GM12801 (cell line): Measurements from ENCODE around the gene MYO9A.

Experiments
- TF ChIP-seq, protein P1 (sequence below): IDR thresholded peaks from one replicate; pipeline ENCODE4 v1.5.1; 2011; ENCODE audit warnings: control low read depth; ENCODE audit not compliant: insufficient read length; ENCODE audit errors: extremely low read depth

Gene MYO9A, protein sequence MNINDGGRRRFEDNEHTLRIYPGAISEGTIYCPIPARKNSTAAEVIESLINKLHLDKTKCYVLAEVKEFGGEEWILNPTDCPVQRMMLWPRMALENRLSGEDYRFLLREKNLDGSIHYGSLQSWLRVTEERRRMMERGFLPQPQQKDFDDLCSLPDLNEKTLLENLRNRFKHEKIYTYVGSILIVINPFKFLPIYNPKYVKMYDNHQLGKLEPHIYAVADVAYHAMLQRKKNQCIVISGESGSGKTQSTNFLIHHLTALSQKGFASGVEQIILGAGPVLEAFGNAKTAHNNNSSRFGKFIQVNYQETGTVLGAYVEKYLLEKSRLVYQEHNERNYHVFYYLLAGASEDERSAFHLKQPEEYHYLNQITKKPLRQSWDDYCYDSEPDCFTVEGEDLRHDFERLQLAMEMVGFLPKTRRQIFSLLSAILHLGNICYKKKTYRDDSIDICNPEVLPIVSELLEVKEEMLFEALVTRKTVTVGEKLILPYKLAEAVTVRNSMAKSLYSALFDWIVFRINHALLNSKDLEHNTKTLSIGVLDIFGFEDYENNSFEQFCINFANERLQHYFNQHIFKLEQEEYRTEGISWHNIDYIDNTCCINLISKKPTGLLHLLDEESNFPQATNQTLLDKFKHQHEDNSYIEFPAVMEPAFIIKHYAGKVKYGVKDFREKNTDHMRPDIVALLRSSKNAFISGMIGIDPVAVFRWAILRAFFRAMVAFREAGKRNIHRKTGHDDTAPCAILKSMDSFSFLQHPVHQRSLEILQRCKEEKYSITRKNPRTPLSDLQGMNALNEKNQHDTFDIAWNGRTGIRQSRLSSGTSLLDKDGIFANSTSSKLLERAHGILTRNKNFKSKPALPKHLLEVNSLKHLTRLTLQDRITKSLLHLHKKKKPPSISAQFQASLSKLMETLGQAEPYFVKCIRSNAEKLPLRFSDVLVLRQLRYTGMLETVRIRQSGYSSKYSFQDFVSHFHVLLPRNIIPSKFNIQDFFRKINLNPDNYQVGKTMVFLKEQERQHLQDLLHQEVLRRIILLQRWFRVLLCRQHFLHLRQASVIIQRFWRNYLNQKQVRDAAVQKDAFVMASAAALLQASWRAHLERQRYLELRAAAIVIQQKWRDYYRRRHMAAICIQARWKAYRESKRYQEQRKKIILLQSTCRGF (N-terminal part only)

DNA sequence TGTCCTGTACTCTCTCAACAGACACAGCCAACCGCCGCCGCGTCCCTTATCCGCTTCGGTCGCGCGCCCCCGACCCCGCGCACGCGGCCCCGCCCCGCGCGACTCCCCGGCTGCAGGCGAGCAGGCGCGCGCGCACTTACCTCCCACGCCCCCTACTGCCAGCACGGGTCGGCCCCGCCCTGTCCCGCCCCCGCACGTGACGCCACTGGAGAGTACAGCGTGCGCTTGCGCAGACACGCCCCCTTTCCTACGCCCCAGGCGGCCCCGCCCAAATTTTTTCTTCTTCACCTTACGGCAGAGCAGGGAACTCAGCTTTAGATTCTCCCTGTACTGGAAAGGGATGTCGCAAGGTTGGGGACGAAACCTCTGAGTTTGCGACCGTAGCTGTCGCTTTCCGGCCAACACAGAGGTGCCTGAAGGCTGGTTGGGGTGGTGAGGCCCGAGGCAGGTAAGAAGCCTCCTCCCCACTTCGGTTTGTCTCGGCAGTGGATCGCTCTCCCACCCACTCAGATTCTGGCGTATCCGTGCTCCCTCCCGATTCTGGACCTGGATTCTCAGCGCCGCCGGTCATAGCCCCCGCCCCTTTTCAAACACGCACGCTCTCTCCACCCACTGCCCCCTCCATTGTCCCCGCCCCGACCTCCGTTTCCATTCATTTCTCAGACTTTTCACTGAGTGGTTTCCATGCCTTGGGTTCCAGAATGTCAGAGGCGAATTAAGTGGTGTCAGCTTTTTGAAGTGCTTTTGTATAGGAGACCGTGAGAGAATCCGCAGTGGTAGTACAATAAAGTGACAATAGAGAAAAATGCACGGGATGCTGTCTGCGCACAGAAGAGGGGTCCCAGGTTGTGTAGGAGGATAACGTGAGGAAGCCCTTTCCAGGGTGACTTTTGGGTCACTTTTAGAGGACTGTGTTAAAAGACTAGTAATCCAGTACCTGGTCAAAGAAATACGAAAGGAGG lies at the start of gene MYO9A, which contains the start of gene SENP8:
MYO9A (minus strand) TSS at position 134 of the 962 bp plus-strand sequence. CDS start 71,587 bp downstream, outside the sequence.
SENP8 (plus strand) TSS at position 387 of the 962 bp plus-strand sequence. CDS start 21,221 bp downstream, outside the sequence.
- TF ChIP-seq, protein P1, sequence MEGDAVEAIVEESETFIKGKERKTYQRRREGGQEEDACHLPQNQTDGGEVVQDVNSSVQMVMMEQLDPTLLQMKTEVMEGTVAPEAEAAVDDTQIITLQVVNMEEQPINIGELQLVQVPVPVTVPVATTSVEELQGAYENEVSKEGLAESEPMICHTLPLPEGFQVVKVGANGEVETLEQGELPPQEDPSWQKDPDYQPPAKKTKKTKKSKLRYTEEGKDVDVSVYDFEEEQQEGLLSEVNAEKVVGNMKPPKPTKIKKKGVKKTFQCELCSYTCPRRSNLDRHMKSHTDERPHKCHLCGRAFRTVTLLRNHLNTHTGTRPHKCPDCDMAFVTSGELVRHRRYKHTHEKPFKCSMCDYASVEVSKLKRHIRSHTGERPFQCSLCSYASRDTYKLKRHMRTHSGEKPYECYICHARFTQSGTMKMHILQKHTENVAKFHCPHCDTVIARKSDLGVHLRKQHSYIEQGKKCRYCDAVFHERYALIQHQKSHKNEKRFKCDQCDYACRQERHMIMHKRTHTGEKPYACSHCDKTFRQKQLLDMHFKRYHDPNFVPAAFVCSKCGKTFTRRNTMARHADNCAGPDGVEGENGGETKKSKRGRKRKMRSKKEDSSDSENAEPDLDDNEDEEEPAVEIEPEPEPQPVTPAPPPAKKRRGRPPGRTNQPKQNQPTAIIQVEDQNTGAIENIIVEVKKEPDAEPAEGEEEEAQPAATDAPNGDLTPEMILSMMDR: no peak

DNA sequence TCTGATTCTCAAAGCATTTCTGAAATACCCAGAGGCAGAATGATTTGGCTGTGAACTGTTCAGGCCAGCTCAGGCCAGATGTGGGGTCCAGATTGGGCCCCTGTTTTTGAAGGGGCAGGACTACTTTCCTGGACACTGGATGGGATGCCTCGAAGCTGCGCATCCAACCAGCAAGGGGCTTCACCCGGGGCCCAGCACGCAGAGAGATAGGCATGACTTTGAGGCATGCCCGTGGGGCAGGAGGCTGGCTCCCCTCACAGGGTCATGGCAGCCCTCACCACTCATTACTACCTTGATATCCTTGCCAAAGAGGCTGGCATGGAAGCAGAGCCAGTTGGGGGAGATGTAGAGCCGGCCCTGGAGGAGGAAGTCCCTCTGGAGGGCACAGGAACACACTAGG lies 49.5 kb upstream of the MYO9A start:
- TF ChIP-seq, protein P1: no peak

DNA sequence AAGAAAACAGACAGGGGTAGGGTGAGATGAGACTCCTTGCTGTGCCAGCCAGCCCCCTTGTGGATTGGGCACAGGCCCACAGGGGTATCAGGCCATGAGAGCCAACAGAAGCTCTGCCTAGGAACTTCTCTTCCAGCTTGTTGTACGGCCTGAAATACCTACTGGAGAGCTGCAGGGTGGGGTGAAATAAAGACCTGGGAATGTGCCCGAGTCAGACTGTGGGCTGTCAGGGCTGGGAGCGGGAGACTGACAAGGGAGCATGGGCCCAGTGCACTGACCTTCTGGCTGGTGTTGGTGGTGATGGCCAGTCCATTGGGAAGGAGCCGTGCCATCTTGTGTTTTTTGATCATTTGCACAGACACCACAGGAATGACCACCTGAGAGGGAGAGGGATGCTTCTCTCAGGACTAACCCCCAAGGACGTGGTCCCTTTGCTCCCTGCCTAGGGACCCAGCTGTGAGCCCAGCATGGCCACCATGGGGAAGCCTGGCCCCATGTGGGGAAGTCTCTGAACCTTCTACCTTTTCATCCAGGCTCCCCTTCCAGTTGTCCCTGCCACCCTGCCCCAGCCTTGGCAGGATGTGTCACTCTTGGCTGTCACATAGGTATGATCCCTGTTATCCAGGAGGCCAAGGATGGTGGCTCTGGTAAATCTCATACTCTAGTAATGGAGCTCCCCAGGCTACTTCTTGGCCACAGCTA lies 48.9 kb upstream of the MYO9A start:
- TF ChIP-seq, protein P1: no peak

DNA sequence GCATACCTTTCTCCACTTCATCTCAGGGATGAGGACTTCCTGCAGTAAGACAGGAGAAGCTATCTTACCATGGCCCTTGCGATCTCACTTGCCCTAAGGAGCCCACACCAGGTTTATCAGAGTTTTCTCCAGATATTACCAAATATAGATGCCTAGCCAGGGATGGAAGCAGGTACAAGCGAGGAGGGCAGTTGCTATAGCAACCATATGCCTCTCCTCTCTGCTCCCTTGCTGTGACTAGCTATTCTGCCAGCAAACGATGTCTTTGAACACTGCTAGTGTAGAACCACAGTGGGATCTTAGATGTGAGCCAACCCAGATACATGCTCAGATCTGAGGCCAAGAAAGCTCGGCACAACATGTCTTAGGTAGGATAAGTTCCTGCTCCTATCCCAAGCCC lies 45.8 kb upstream of the MYO9A start:
- TF ChIP-seq, protein P1: no peak

DNA sequence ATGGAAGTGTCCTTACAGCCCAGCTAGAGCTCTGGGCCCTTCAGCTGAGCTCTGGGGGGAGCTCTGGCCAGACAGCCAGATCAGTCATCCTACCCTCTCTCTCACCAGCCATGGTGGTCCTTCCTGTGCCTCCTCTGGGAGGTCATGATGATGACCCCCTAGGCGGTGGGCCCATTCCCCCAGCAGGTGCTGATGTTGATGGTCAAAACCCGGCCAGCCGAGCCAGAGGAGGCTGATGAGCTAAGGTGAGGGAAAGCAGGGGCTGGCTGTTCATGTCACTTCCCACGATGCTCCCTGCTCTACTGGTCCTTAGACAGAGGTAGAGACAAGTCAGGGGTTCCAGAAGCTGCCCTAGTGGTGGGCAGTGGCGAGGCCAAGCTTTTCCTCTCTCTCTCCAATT lies 44.6 kb upstream of the MYO9A start:
- TF ChIP-seq, protein P1: no peak

DNA sequence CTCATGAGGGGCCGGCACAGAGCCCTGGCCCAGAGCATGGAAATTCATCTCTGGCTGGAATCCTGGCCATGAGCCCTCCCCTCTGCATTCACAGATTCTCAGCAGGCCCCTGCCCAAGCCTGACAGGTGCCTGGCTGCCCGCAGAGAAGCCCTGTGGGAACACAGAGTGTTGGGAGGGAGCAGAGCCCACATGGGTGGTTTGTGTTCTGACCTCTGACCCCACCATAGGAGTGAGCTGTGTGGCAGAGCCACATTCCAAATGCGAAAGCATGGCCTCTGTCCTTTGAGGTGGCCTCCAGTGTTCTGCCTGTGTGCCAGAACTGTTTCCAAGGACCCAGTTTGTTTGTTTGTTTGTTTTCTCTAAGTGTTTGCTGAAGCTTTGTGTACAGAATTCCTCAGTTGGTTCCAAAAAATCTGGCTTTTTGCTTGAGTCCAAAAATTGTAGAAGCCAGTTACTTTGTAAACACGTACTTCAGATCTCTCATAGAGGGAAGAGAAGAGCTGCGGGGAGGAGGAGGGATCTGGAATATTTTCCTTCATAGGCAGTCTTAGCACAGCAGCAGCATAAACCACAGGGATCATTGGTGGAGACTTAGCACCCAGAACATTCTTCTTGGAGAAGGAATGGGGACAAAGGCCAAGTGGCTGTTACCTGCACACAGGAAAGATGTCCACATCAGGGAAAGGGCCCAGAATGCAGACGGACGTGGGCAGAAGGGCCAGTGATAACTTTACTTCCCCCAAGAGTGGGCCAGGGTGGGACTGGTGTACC lies 43.6 kb upstream of the MYO9A start:
- TF ChIP-seq, protein P1: no peak
